Hematopoietic multipotent progenitor cell (in vitro differentiated cells): ENCODE measurements around the gene MORN5. TPM values are rescaled to one million over a fixed set of nuclear protein-coding genes. Genes with fewer than 3 reads are reported as not detected.
A peak's percentile ranks its signal among the peaks of the same experiment; 100 is the strongest.

ENCODE experiments used
- DNase-seq, 3 donors: peaks; one replicate each; pipeline ENCODE4 v3.0.0-alpha.2; 2011 to 2015; ENCODE audit warnings: low read depth in 2 of 3, low spot score in 2 of 3
- total RNA-seq: library from RNA; depleted of rRNA; stranded (reverse); fragments of >200 nt; gene quantifications from one replicate; pipeline ENCODE4 v1.2.3, GENCODE V29; 2012

The MORN5 gene
- total RNA-seq, 1 donor, result 0.27 TPM

DNA sequence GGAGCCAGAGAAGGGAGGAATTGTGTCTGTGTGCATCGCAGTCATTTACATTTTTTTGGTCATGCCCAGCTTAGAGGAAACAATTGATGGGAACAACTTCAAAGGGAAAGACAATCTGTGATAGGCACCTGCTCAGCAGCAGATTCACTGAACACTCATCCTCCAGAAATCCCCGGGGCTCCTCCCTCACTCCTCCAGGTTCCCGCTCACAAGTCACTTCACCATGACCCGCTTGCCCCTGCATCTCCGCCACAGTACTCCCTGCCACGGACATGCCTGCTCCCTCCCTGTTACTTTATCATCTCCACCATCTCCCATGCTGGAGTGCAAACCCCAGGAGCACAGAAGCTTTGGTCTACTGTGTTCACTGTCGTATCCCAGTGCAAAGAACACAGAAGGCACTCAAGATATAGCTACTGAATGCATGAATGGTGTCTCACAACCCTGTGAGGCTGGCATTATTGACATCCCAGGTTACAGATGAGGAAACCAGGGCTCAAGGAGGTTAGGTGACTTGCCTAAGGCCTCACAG is 52.8 kb downstream of the MORN5 start:
- DNase-seq, result no peak

DNA sequence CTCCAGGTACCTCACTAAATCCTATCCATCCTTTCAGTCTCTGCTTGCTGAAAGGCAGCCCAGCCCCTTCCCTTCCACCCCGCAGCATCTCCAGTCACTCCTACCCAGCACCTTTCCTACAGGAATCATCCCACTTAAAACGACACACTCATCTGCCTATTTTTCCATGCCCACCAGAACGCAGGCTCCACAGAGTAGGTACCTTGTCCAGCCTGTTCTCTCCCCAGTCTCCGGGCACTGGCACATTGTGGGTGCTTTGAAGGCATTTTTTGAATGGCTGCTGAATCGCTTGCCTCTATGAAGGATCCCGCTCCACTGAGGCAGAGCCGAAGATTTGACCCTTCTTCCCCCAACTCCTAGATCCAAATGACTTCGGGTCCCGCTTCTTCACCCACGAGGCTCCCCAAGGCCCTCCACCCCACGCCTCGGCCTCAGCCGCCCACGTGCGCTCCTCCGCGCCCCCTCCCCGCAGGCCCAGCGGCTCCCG is 53.4 kb downstream of the MORN5 start:
- no peak for DNase-seq

DNA sequence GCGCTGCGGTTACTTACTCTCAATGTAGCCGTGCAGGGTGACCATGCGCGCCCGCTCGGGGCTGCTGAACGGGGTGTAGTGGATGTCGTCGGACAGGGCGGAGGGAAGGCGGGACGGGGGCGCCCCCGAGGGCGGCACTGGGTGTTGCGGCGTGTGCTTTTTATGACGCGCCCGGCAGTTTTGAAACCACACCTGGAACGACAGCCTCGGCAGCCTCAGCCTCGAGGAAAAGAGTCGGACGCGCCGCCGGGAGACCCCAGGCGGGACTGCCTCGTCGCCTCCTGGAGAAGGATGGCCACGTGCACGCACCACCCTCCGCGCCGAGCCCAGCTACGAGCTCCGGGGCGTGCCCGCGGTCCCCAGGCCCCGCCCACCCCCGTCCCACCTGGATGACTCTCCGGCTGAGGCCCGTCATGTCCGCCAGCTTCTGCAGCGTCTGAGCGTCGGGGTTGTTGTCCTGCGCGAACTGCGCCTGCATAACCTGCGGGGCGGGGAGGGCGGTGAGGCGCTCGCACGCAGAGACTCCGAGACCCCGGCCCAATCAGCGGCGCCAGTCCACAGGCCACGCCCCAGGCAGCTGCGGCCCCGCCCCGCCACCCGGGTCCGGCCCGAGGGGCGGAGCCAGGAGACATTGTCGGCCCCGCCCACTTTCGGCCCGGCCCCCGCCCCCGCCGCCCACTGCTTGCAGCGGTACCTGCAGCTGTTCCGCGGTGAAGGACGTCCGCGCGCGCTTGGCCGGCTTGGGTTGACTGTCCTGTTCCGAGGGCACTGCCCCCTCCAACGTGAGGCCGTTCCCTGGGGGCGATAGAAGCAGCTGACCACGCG is 54.1 kb downstream of the MORN5 start:
- DNase-seq, result peak in 2 of 3 donors; percentile 77 to 85

DNA sequence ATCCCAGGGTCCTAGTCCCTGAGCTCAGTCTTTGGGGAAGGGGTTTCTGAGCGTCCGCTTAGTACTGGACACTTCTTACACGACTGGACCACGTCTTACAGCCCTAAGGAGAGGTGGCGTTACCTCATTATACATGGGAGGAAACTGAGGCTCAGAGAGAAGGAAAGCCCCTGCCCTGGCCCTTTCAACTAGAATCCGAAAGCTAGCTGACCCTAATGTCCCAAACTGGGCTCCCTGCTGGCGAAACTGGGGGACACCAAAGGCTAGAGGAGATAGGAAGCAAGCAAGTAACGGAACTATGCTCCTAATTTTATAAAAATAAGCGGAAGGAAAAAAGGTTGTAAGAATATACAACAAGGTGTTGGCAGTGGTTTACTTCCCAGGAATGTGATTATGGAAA is 54.8 kb downstream of the MORN5 start:
- DNase-seq, result no peak

DNA sequence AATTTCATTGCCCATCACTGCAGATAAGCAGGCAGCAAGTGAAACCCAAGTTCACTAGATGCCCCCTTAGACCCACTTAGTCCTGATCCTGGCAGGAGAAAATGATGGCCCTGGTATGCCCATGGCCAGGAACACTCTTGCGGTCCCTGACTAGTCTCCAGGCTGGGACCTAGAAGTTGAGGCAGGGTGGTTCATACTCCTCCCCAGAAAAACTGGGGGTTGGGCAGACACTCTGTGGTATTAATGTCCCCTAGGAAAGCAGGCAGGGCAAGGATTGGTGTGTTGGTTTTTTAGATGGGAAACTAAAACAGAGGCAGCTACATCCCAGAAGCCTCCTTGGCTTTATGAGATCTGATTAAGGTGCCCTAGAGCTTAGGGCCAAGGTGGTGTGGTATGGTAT is 56.0 kb downstream of the MORN5 start:
- DNase-seq, result no peak

DNA sequence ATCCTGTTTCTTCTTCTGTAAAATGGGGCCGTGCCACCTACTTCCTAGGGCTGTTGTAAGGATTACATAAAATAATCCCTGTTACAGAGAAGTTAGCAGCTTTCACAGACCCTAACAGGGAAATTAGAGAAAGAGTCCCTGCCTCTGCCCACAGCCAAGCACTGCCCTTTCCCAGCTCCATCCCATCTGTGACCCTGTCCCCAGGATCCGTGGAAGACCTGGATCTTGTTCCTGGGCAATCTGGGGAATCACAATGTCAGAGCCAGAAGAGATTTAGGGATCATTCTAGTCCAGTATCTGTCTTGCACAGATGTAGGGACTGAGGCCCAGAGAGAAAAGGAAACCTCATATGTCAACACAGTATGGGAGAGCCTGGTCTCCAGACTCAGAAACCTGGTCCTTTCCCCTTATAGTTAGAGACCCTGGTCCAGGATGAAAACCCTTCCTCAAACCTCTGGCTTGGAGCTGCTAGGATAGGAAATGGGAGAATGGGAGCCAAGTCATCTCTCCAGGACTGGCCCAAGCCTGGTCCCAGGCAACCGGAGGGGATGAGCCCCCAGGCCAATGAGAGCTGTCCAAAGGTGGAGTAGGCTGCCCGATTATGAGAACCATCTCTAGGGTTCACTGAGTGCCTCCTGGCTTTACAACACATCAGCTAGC is 56.6 kb downstream of the MORN5 start:
- DNase-seq, result no peak

DNA sequence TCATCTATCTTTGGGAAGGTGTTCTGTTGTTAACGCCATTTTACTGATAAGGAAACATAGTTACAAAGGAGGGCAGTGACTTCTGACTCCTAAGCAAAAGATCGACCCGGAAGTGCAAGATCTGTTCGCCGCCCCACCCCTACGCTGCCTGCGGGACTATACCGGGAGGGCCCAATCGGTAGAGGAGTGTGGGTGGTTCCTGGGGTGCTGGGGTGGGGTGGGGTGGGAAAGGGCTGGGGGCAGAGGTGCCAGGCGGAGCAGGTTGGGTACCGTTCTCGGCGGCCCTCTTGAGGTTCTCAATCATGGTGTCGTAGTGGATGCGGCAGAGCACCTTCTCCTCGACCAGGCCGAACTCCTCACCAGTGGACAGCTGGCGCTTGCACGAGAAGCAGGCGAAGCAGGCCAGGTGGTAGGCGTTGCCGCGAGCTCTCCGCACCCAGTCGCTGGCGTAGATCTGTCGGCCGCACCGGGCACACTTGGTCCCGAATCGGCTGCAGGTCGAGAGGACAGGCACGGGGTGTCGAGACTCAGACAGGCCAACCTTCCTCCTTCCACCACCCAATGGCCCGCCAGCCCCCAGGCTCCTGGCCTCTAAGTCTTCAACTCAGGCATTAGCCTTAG is 57.2 kb downstream of the MORN5 start:
- DNase-seq, result no peak

DNA sequence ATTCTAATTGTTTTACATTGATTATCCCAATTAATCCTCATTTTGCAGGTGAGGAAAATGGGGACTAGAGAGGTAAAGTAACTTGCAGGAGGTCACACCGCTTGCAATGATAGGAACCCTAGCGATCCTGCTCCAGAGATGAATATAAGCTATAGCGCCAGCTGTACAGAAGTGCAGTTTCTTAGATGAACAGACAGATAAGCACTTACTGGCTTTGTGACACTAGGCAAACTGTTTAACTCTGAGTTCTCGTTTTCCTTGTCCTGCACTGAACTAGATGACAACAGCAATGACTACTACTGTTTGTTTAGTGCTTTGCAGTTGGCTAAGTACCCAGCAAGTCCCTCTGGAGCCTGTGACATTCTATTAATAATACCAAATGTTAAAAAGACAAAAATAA is 57.9 kb downstream of the MORN5 start:
- DNase-seq, result peak in 2 of 3 donors; percentile 42 to 65

DNA sequence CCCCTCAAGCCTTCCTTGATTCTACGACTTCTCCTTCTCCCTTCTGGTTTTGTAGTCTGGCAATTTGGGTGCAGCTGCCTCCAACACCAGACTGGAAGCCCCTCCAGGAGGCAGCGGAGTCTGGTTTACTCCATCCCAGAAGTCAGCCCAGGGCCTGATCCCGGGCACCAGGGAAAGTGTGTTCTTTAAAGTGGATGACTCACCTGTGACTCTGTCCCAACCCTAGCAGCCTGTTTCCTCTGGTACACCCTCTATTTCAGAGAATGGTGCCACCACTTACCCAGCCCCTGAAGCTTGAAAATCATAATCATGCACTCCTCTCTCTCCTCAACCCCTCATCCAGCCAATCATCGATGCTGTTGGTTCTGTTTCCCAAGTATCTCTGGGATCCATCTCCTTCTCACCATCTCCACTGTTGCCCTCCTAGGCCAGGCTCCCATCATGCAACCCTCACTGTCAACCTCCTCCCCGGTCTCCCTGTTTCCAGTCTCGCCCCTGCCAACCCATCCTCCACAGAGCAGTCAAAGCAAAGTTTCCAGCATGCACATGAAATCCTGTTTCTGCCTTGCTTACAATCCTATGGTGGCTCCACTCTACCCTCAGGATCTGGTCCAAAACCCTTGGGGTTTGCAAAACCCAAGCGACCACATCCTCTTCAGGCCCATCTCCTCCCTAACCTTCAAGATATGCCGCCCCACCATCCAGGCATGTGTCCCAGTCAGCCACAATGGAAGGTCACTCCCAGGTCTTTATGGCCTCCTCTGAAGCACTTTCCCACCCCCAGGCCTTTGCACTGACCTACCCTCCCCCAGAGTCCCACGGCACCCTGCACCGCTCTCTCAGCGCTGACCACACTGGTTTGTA is 58.6 kb downstream of the MORN5 start:
- DNase-seq, result peak in 2 of 3 donors; percentile 26 to 29

DNA sequence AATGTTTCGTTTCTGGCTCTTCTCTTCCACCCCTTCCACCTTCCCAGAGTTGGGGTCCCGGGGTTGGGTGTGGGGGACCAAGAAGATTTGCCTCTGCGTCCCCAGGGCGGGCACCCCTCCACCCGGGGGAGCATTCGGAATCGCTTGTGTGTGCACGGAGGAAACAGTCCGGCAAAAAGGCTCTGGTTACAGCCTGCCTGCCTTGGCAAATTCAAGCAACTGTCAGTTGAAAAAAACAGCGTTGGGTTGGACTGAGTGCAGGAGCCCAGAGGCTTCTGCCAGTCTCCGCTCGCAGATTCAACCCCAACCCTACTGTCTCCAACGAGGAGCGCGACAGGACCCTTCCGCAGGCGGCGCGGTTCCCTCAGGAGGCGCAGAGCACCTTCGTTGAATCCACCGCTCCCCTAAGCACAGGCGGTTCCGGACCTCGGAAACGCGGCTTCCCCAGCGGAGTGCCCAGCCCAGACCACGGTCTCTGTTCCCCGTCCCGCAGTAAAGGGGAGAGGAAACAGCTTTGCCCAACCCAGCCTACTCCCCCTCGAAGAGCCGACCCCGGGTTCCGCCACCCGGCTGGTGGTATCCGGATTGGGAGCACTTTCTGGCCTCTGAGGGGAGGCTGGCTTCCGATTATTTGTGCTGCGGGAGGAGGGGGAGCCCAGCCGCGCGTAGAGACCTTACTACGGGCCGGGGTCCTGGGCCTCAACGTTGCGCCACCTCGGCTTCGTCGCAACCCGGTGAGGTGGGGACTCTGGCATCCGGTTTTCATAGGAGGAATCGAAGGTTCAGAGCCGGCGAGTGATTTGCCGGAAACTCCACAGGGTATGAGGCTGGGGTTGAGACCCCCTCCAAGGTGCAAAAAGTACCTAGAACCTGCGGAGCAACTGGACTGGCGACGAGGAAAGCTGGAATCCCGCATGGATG is 59.5 kb downstream of the MORN5 start:
- DNase-seq, result peak in 2 of 3 donors; percentile 81 to 92

DNA sequence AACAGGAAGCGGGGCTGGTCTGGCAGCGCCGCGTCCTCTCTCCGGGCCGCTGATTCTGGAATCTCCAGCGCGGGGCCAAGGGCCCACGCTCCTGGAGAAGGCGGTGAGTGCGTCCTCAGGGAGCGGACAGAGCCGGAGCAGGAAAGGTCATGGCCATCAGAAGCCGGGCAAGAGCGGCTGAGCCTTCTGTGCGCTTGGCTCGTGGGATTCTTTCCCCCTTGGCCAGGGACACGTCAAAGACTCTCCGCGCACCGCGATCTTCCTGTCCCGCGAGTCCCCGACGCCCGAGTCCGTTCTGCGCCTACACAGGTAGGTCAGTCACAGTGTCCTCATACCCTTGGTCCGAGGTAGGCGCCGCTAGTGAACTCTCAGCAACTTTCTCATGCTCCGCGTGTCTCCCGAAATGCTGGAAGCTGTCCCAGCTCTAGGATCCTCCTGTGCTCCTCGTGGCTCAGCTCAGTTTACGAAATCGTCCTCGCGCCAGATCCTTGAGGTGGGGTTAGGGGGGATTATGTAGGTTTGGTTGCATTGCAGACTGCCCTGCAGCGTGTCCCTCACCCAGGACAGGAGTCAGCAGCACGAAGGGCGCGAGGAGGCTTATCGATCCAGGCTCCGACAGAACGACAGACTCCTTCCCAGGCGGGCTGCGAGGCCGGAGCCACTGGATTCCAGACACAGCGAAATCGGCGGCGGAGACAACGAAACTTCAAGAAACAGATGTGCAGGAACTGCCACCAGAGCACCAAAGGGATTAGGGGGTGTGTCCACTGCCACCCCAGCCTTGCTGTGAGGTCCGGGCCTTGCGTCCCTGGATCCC is 60.4 kb downstream of the MORN5 start:
- peak in 1 of 3 donors; percentile 15 for DNase-seq

DNA sequence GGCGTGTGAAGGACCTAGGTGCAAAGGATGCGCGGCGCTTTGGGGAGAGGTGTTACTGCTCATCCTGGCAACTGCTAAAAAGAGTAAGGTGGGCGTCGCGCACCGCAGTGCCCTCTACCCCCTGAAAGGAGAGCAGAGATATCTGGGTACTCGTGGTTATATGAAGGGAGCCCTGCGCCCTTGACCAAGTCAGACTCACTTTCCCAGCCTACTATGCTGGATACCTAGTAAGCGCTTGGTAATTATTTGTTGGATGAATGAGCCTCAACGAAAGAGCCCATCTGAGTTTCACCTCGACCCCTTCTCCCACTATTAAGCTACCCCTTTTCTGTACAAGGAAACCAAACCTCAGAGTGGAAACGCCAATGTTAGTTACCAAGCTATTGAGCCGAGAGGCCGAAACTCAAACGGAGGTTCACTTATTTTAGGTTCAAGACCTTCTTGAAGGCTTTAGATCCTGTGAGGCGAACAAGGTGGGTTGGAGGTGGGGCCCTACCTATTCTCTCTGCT is 61.0 kb downstream of the MORN5 start:
- peak in 2 of 3 donors; percentile 11 to 27 for DNase-seq

DNA sequence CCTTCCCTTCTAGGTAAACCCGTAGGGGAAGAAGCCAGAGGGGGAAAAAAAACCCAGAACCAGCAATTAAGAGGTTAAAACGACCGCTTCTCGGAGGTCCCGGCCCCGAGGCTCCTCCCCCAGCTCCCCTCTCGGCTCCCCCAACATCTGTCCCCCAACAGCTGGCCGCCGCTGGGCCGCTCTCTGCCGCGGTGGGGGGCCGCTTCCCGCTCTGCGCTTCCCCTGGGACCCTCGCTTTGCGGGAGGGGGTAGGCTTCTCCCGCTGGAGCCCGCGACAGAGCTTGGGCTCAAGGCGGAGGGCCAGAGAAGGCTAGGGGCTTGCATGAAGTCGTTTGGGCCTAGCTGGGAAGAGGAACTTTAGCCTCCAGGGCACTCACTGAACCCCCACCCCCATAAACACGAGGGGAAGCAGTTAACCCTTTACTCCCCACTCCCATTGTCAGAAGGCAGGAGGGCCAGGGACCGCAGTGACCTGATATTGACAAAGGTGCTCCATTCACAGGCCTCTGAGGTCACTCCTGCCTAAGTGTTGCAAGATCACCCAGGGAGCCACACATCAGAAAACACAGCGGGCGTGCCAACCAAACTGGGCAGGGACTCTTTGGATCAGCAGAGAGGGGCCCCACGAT is 61.6 kb downstream of the MORN5 start:
- peak in 2 of 3 donors; percentile 32 to 46 for DNase-seq

DNA sequence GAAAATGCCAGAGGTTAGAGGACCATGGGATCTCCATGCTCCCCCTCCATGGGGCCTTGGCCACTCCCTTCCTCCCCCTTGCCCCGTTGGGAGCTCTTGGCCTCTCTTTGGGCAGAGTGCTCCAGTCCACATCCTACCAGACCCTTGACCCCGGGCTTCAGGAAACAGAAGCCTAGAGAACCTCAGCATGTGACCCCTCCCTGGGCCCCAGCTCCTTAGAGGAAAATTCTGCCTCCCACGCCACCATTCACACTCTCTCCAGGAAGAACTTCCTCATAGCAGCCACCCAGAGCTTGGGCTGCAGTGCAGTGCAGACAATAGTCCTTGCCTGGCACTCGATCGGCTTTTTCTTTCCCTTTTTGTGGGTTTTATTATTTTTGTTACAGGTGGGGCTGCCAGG is 63.1 kb downstream of the MORN5 start:
- peak in 2 of 3 donors; percentile 13 to 22 for DNase-seq

DNA sequence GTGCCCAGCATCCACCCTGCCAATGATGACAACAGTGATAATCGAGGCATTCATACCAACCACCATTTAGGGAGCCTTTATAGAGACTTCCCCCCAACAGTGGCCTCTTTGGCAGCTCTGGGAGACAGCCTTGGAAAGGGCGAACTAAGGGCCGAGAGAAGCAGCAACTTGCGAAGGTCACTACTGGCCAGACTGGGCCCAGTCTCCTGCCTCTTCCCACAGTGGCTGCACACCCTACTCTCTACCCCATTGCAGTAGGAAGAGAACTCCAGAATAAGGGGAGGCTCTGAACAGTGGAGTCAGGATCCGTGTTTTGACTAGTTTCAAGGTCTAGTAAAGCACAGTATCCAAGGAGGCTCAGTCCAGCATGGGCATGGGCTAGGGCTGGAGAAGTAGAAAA is 63.7 kb downstream of the MORN5 start:
- DNase-seq, result no peak

DNA sequence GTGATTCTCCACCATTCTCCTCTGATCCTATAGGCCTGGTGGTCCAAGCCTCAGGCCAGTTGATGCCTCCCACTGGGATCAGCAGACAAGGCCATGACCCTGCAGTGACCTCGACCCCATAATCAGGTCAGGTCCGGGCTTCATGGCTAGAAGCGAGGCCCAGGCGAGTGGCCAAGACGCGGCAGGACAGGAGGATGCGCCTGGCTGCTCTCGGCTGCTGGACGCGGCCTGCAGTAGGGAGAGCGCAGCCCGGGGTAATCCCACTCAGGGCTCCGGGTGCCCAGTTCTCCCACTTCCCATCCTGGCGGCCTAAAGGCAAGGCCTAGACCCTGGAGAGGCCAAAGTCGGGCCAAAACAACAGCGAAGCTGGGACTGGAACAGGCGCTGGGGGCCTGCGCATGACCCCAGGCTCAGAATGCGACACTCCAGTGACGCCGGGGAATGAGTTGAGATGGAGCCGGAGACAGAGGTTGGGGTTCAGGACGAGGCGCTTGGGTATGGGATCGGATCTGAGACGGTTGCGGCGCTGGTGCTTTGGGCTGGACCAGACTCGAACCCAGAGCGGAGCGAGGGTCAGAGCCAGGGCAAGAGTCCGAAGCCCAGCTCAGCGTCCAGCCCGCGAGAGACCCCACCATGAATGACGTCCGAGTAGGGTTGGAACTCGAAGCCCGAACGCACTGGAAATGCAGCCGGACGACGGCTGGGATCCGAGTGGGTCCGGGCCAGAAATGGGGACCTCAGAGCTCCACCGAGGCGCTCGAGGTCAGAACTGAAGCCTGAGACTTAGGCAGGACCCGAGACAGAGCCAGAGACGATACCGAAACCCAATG is 65.8 kb downstream of the MORN5 start:
- DNase-seq, result no peak
